ENCODE measurements around the gene OXNAD1.

DNA sequence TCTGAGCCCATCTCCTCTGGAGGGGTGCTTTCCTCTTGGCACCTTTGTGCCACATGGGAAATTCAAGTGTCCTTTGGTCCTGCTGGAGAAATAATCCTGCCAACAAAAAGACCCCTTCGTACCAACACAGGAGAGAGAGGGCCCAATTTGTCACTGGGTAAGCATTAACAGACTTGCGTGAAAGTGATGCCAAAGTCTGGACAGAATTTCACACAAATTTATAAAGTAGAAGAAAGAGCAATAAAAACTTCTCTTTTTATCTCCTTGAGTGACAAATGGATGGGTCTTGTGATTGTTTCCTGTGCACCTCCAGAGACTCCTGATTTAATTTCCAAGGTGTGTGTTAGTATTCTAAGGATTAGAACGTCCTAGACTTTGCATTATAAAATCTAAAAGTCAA is 15.1 kb upstream of the OXNAD1 start:
- no peak for TF ChIP-seq SIN3A (IDR thresholded peaks at IDR 0.05; ENCODE audit: borderline replicate concordance, low read depth, low read length)
- no peak for TF ChIP-seq SMC3 (IDR thresholded peaks at IDR 0.05; ENCODE audit: low read depth, low read length)
- TF ChIP-seq, protein P1, sequence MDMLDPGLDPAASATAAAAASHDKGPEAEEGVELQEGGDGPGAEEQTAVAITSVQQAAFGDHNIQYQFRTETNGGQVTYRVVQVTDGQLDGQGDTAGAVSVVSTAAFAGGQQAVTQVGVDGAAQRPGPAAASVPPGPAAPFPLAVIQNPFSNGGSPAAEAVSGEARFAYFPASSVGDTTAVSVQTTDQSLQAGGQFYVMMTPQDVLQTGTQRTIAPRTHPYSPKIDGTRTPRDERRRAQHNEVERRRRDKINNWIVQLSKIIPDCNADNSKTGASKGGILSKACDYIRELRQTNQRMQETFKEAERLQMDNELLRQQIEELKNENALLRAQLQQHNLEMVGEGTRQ (IDR thresholded peaks at IDR 0.05; ENCODE audit: borderline replicate concordance, low read depth, low read length), result no peak
- TF ChIP-seq, protein P2, sequence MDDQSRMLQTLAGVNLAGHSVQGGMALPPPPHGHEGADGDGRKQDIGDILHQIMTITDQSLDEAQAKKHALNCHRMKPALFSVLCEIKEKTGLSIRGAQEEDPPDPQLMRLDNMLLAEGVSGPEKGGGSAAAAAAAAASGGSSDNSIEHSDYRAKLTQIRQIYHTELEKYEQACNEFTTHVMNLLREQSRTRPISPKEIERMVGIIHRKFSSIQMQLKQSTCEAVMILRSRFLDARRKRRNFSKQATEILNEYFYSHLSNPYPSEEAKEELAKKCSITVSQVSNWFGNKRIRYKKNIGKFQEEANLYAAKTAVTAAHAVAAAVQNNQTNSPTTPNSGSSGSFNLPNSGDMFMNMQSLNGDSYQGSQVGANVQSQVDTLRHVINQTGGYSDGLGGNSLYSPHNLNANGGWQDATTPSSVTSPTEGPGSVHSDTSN (IDR thresholded peaks at IDR 0.05), result no peak
- TF ChIP-seq, protein P3, sequence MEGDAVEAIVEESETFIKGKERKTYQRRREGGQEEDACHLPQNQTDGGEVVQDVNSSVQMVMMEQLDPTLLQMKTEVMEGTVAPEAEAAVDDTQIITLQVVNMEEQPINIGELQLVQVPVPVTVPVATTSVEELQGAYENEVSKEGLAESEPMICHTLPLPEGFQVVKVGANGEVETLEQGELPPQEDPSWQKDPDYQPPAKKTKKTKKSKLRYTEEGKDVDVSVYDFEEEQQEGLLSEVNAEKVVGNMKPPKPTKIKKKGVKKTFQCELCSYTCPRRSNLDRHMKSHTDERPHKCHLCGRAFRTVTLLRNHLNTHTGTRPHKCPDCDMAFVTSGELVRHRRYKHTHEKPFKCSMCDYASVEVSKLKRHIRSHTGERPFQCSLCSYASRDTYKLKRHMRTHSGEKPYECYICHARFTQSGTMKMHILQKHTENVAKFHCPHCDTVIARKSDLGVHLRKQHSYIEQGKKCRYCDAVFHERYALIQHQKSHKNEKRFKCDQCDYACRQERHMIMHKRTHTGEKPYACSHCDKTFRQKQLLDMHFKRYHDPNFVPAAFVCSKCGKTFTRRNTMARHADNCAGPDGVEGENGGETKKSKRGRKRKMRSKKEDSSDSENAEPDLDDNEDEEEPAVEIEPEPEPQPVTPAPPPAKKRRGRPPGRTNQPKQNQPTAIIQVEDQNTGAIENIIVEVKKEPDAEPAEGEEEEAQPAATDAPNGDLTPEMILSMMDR (IDR thresholded peaks at IDR 0.05), result no peak
- TF ChIP-seq FOSL2 (IDR thresholded peaks at IDR 0.05; ENCODE audit: borderline replicate concordance, low read depth), result no peak
- no peak for TF ChIP-seq RFX5 (IDR thresholded peaks at IDR 0.05; ENCODE audit: low read length)
- no peak for TF ChIP-seq EP300 (IDR thresholded peaks at IDR 0.05; ENCODE audit: borderline replicate concordance in 1 of 2, low read depth in 1 of 2, low read length in 1 of 2)
- TF ChIP-seq NRF1 (IDR thresholded peaks at IDR 0.05; ENCODE audit: low read depth, low read length), result no peak
- TF ChIP-seq NFIC (IDR thresholded peaks at IDR 0.05; ENCODE audit: borderline replicate concordance), result no peak
- no peak for TF ChIP-seq JUND (IDR thresholded peaks at IDR 0.05)
